ENCODE measurements around the gene ACY1.
"Not testable (repeated sequence)": the region's sequence is repeated elsewhere in the genome, so short reads cannot be mapped to it uniquely, and the experiment has no call there.

Gene ACY1

GRCh38 chr3:51986010-51986947, 2.9 kb downstream of the ACY1 start:
- DNase-seq: no peak

- DNase-seq: no peak
Observed at GRCh38 chr3:51987568-51987967, 4.2 kb downstream of the ACY1 start.

DNA sequence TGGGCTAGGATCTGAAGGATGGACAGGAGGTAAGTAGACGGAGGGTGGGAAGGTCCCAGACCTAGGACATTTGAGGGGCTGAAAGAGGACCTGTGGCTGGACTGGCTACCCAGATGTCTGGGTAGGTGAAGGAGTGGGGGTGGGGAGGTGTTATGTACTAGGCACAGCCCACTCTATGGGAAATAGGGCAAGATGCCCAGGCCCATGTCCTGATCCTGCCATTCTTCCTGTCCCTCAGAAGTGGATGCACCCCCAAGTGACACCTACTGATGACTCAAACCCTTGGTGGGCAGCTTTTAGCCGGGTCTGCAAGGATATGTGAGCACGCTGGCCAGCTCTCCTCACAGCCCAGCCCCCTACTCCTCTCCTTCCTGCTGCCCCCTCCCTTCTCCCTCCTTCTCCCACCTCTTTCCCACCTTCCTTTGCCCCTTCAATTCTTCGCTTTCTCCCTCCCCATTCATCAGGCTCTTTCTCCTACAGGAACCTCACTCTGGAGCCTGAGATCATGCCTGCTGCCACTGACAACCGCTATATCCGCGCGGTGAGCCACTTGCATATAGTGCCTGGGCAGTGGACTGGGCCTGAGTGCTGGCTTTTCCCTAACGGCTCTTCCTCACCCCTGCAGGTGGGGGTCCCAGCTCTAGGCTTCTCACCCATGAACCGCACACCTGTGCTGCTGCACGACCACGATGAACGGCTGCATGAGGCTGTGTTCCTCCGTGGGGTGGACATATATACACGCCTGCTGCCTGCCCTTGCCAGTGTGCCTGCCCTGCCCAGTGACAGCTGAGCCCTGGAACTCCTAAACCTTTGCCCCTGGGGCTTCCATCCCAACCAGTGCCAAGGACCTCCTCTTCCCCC, 5.2 kb downstream of the ACY1 start:
- DNase-seq: no peak

- not testable (repeated sequence) for DNase-seq
Observed at GRCh38 chr3:51990501-51990971, 7.2 kb downstream of the ACY1 start.

- DNase-seq: no peak
Observed at GRCh38 chr3:51992017-51992682, 8.8 kb downstream of the ACY1 start.

GRCh38 chr3:51993657-51994056, 10.3 kb downstream of the ACY1 start:
- not testable (repeated sequence) for DNase-seq

GRCh38 chr3:51994530-51994929, 11.2 kb downstream of the ACY1 start:
- no peak for DNase-seq

DNA sequence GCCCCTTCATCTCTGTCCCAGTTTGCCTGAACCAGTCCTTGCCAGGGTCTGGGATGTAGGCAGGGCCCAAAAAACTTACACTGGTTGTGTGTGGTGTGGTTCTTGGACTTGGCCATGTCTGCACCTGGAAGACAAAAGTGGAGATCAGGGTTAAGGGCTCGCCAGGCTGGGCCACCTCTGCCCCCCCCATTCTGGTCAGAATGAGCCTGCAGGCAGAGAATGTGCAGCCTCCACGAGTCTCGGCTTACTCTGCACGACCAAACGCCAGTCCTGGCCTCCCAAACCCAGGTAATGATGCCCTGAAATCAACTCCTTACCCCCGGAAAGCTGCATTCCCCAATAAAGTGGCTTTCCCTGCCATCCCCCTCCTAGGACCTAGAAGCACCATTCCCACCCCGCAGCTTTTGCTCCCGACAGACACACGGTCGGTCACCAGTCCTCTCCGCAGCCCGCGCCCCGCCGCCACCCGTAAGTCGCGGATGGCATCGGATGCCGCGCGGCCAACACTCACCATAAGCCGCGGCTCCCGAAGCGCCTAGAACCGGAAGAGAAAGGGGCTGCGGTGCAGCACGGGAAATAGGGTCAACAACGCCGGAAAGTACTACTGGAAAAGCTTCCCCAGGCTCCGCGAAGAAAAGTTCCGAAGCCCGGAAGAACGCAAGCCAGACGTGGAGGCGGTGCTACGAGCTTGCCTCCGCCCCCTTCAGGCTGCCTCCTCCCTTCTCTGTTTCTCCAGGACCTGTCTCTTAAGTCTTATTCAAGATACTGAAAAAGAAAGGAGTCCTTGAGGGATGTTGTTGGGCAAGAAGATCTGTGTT, 12.2 kb downstream of the ACY1 start, which contains the start of gene RPL29:
TSS of gene RPL29 (minus strand) at position 550 of the 818 bp plus-strand sequence. CDS start at position 116, 434 bp downstream.
- DNase-seq: peak; percentile 92

GRCh38 chr3:51997172-51997571, 13.8 kb downstream of the ACY1 start:
- no peak for DNase-seq

DNA sequence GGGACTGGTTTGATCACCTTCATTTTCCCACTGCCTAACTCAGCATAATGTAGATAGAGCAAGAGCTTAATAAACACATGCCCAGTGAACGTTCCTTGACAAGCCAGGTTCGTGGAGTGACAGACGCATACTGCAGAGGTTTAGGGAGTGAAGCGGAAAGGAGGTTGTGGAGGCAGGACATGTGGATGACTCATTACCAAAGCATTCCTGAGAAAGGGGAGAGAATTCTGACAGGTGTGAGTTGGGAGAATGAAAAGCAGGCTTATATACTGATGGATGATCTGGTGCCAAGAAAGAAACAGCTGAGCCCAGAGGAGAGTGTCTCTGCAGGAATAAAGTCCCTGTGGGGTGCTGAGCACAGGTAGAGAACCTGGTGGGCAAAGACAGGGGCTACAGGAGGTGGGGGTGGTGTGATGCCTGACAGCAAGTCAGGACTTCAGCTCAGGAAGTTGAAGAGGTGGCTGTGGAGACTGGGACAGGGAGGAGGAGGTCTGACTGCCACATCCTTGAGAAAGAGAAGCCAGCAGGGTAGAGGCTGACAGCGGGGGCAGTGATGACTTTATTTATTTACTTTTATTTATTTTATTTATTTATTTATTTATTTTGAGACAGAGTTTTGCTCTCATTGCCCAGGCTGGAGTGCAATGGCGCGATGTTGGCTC, 14.7 kb downstream of the ACY1 start:
- peak; percentile 50 for DNase-seq

- DNase-seq: no peak
Observed at GRCh38 chr3:51998774-51999173, 15.4 kb downstream of the ACY1 start.

- no peak for DNase-seq
Observed at GRCh38 chr3:51999846-52000245, 16.5 kb downstream of the ACY1 start.

- peak; percentile 79 for DNase-seq
Observed at GRCh38 chr3:52001443-52001974, 18.2 kb downstream of the ACY1 start.

GRCh38 chr3:52002748-52003147, 19.4 kb downstream of the ACY1 start:
- DNase-seq: no peak

DNA sequence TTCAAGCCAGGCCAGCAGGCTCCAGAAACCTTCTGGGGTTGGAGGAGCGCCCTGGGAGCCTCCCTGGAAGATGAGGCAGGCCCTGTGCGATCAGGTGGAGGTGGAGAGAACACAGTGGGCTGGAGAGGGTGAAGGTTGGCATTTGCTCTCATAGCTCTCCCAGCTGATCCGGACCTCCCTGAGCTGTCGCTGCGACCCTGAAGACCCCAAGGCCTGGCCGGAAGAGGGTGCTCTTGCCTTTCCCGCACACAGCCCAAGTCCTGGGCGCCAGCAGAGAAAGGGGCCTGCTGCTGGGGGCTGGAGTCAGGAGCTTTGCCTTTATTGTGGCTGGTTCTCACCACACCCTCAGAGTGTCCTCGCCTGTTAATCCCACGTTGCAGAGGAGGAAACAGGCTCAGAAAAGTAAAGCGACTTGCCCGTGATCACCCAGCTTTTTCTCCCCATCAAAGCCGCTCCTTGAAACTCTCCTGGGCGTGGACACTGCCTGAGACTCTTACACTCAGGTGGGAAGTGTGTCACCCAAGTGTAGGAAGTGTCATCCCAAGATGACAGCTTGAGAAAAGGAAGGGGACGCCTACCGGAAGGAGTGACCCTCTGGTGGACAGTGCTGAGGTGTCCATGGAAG, 20.9 kb downstream of the ACY1 start:
- DNase-seq: peak; percentile 18

DNA sequence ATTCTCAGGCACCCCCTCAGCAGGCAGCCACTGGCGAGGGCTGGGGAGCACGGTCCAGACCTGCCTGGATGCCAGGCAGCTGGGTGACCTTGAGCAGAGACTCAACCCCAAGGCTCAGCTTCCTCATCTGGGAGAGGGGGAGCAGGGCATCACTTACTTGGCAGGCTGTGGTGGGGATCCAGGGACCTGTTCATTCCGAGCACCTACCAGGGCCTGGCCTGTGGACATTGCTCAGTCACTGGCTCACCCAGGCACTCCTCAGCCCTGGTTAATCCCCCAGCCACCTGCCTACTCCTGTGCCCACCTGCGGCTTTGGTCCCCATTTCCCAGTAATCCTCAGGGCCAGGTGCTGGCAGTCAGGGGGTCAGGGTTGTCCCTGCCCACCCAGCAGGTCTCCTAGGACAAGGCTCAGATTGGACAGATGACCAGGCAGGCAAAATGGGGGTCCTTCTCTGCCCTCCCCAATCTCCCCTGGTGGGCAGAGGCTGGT, 21.6 kb downstream of the ACY1 start:
- DNase-seq: no peak

DNA sequence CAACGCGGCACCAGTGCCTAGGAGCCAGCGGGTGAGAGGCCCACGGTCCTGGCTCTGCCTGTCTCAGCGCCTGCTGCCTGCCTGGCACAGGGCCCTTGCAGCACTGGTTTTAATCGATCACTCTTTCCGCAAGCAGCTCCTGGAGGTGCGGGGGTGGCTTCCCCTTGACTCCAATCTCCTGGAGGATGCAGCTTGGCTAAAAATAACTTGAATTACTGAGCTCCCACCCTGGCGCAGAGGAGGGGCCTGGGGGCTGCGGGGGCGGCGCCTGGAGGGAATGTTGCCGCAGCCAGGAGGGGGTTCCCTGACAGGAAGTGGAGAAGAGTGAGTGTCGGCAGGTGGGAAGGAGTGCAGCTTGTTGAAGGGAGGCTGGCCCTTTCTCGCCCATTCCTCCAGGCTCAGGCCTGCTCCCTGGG, 22.2 kb downstream of the ACY1 start:
- DNase-seq: peak; percentile 74

GRCh38 chr3:52006017-52006819, 22.9 kb downstream of the ACY1 start:
- no peak for DNase-seq

- DNase-seq: no peak
Observed at GRCh38 chr3:52006820-52007133, 23.4 kb downstream of the ACY1 start.

DNA sequence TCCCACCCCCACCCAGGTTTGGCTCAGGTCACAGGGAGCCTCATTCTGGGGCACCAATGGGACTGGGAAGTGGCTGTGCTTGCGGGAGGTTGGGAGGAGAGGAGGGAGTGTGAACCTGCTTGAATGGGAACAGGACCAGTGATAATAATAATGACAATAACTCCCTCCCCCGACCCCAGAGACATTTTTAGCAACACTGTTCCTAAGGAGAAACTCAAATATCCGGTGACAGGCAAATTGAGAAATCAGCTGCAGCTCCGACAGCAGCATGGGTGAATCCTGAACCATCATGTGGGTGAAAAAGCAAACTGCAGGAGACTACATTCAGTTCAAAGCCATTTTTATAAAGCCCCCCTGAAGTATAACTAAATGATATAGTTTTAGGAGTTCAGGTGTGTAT, 24.0 kb downstream of the ACY1 start:
- no peak for DNase-seq
